A549 (cell line): ENCODE data around the gene CEBPB. TPM values are rescaled to one million over a fixed set of nuclear protein-coding genes. Genes with fewer than 3 reads are reported as not detected.

Experiments used
- ATAC-seq, 2 experiments: fragments of 200-7000 bp in 1 of 2; fragments of >200 bp in 1 of 2; cut with Nextera tagmentation in 1 of 2; cut with Tn5 transposase in 1 of 2; 3 replicates each; pipeline versions ENCODE4 v1.8.0 to v1.9.1; 2018 to 2020; ENCODE audit warnings: mild to moderate bottlenecking in 1 of 2, moderate library complexity in 1 of 2
- CTCF ChIA-PET: fragments of 300-600 bp; sonication (Branson Sonifier 250); formaldehyde crosslinking; extraction: SDS; loops from one replicate; lab custom pipeline; 2021; ENCODE audit warnings: antibody characterized with exemption, inconsistent platforms; lab: Yijun Ruan, JAX
- POLR2A ChIA-PET: fragments of 350-600 bp; formaldehyde crosslinking; extraction: SDS; loops from one replicate; lab custom pipeline; 2021; ENCODE audit warnings: antibody characterized with exemption, inconsistent platforms; lab: Yijun Ruan, JAX
- DNase-seq, 2 experiments: peaks; one replicate each; pipeline versions ENCODE4 v3.0.0 to v3.0.0-alpha.2; 2011 to 2016; ENCODE audit warnings: low read depth in 1 of 2, low spot score in 1 of 2
- FAIRE-seq: peaks from 2 replicates; lab custom pipeline; 2011; peaks lifted over from hg19 to GRCh38; lab: Jason Lieb, UNC
- H3K27ac ChIP-seq, 2 experiments: fragments of >200 bp; sonication (Bioruptor Twin); formaldehyde crosslinking; 3 replicates each; pipeline ENCODE4 v1.5.1; 2016 to 2017
- H3K4me1 ChIP-seq: fragments of >200 bp; sonication (Bioruptor Twin); formaldehyde crosslinking; 3 replicates; pipeline ENCODE4 v1.6.1; 2016
- H3K4me2 ChIP-seq: fragments of >200 bp; sonication (Bioruptor Twin); formaldehyde crosslinking; 3 replicates; pipeline ENCODE4 v1.6.1; 2016
- H3K4me3 ChIP-seq: fragments of >200 bp; sonication (Bioruptor Twin); formaldehyde crosslinking; 3 replicates; pipeline ENCODE4 v1.5.1; 2016
- H3K9me3 ChIP-seq: fragments of >200 bp; sonication (Bioruptor Twin); formaldehyde crosslinking; 3 replicates; pipeline ENCODE4 v1.6.1; 2016
- CBX2 ChIP-seq: fragments of 200-600 bp; sonication (generic); IDR thresholded peaks from 2 replicates; pipeline ENCODE4 v1.6.1; 2016; ENCODE audit warnings: low read depth, mild to moderate bottlenecking, borderline replicate concordance
- CBX8 ChIP-seq: fragments of 200-600 bp; sonication (generic); IDR thresholded peaks from 2 replicates; pipeline ENCODE4 v1.6.1; 2016
- CHD4 ChIP-seq: fragments of 200-600 bp; sonication (generic); IDR thresholded peaks from 2 replicates; pipeline ENCODE4 v1.6.1; 2016; ENCODE audit warnings: antibody characterized with exemption, mild to moderate bottlenecking, borderline replicate concordance
- FOSL2 ChIP-seq, 2 experiments: fragments of 450-650 bp in 1 of 2; fragments of >200 bp in 1 of 2; sonication (Bioruptor Twin) in 1 of 2; formaldehyde crosslinking; IDR thresholded peaks; 2 replicates each; pipeline versions ENCODE4 v1.5.0 to v1.6.1; 2016 to 2020; ENCODE audit warnings: mild to moderate bottlenecking in 1 of 2, moderate library complexity in 1 of 2
- FOXS1 ChIP-seq: fragments of 250-450 bp; sonication (Bioruptor Pico); IDR thresholded peaks from 2 replicates; pipeline ENCODE4 v1.5.0; 2020; ENCODE audit warnings: mild to moderate bottlenecking, moderate library complexity
- GATA3 ChIP-seq: IDR thresholded peaks from 2 replicates; pipeline ENCODE4 v1.6.1; 2012; ENCODE audit warnings: borderline replicate concordance
- HDAC2 ChIP-seq: fragments of 200-600 bp; sonication (generic); IDR thresholded peaks from 2 replicates; pipeline ENCODE4 v1.6.1; 2016
- HOXA7 ChIP-seq: fragments of 250-450 bp; sonication (Bioruptor Pico); IDR thresholded peaks from 2 replicates; pipeline ENCODE4 v1.5.0; 2020; ENCODE audit warnings: mild to moderate bottlenecking, moderate library complexity
- JUN ChIP-seq, 2 experiments: fragments of >200 bp; sonication (Bioruptor Twin); formaldehyde crosslinking; IDR thresholded peaks; 2 replicates in 1 of 2; 3 replicates in 1 of 2; pipeline ENCODE4 v1.6.1; 2016 to 2017
- MAZ ChIP-seq: fragments of 150-350 bp; IDR thresholded peaks from 2 replicates; pipeline ENCODE4 v1.6.1; 2014; ENCODE audit warnings: antibody characterized with exemption, low read depth, low read length, borderline replicate concordance
- MYC ChIP-seq: IDR thresholded peaks from 2 replicates; pipeline ENCODE4 v1.6.1; 2012; ENCODE audit warnings: mild to moderate bottlenecking, inconsistent platforms, low read length, improper control_type of control experiment, borderline replicate concordance
- NPAS2 ChIP-seq: fragments of 250-450 bp; sonication (Bioruptor Pico); IDR thresholded peaks from 2 replicates; pipeline ENCODE4 v1.8.0; 2022; ENCODE audit warnings: mild to moderate bottlenecking, moderate library complexity, borderline replicate concordance
- PHF8 ChIP-seq: fragments of 200-600 bp; sonication (generic); IDR thresholded peaks from 2 replicates; pipeline ENCODE4 v1.6.1; 2016; ENCODE audit warnings: low read depth, mild to moderate bottlenecking, antibody characterized with exemption, moderate library complexity, borderline replicate concordance
- POLR2AphosphoS2 ChIP-seq: conservative IDR thresholded peaks from 2 replicates; pipeline ENCODE4 v1.6.1; 2012; ENCODE audit warnings: low read length, improper control_type of control experiment, inconsistent platforms
- RAD21 ChIP-seq, 2 experiments: fragments of >200 bp in 1 of 2; sonication (Bioruptor Twin) in 1 of 2; formaldehyde crosslinking in 1 of 2; IDR thresholded peaks in 1 of 2; conservative IDR thresholded peaks in 1 of 2; 2 replicates in 1 of 2; 3 replicates in 1 of 2; pipeline ENCODE4 v1.6.1; 2012 to 2018; ENCODE audit warnings: inconsistent platforms in 1 of 2
- RFX5 ChIP-seq: fragments of 450-650 bp; IDR thresholded peaks from 2 replicates; pipeline ENCODE4 v1.7.1; 2014; ENCODE audit warnings: antibody characterized with exemption, mild to moderate bottlenecking, moderate library complexity
- SMC3 ChIP-seq: fragments of >200 bp; sonication (Bioruptor Twin); formaldehyde crosslinking; IDR thresholded peaks from 3 replicates; pipeline ENCODE4 v1.6.1; 2018; ENCODE audit warnings: inconsistent platforms
- SREBF2 ChIP-seq: fragments of 450-650 bp; IDR thresholded peaks from 2 replicates; pipeline ENCODE4 v1.6.1; 2014; ENCODE audit warnings: mild to moderate bottlenecking, moderate library complexity
- TFCP2L1 ChIP-seq: fragments of 250-450 bp; sonication (Bioruptor Pico); IDR thresholded peaks from 2 replicates; pipeline ENCODE4 v1.5.0; 2021; ENCODE audit warnings: mild to moderate bottlenecking
- TP53 ChIP-seq: fragments of 250-450 bp; sonication (Bioruptor Pico); IDR thresholded peaks from 2 replicates; pipeline ENCODE4 v1.5.0; 2021; ENCODE audit warnings: mild to moderate bottlenecking, moderate library complexity
- ZC3H11A ChIP-seq: fragments of 450-650 bp; IDR thresholded peaks from 2 replicates; pipeline ENCODE4 v1.6.1; 2014; ENCODE audit warnings: antibody characterized with exemption, mild to moderate bottlenecking
- ZFP36 ChIP-seq: fragments of 450-650 bp; IDR thresholded peaks from 2 replicates; pipeline ENCODE4 v1.6.1; 2014; ENCODE audit warnings: borderline replicate concordance; ENCODE audit not compliant: partially characterized antibody
- ZNF302 ChIP-seq: fragments of 250-450 bp; sonication (Bioruptor Pico); IDR thresholded peaks from 2 replicates; pipeline ENCODE4 v1.9.0; 2021; ENCODE audit warnings: inconsistent platforms, mild to moderate bottlenecking, moderate library complexity
- ZSCAN20 ChIP-seq: fragments of 250-450 bp; sonication (Bioruptor Pico); IDR thresholded peaks from 2 replicates; pipeline ENCODE4 v1.8.0; 2022; ENCODE audit warnings: mild to moderate bottlenecking, moderate library complexity
- WGBS: methylation state at CpG from one replicate; pipeline ENCODE4 v1.1.6; 2017; ENCODE audit errors: missing lambda C conversion rate; 5-methylcytosine and 5-hydroxymethylcytosine counted together
- polyA plus RNA-seq, 4 experiments: library from polyadenylated mRNA; depleted of rRNA in 3 of 4; stranded (reverse); fragments of >200 nt; fragmentation: RNase III in 1 of 4; extraction: RNeasy Plus Mini Kit Qiagen cat#74134 plus additional on column Dnase treatment in 1 of 4; gene quantifications; 2 replicates in 3 of 4; 3 replicates in 1 of 4; pipeline ENCODE4 v1.2.3, GENCODE V29; 2011 to 2017
- TF ChIP-seq, protein P1 (sequence below): fragments of >200 bp; sonication (Bioruptor Twin); formaldehyde crosslinking; IDR thresholded peaks from 3 replicates; pipeline ENCODE4 v1.5.1; 2016
- TF ChIP-seq, protein P2 (sequence below): fragments of 250-450 bp; sonication (Bioruptor Pico); IDR thresholded peaks from 2 replicates; pipeline ENCODE4 v1.5.0; 2020; ENCODE audit warnings: low read depth, mild to moderate bottlenecking, moderate library complexity
- TF ChIP-seq, protein P3 (sequence below): fragments of >200 bp; sonication (Bioruptor Twin); formaldehyde crosslinking; IDR thresholded peaks from 2 replicates; pipeline ENCODE4 v1.6.1; 2016
- TF ChIP-seq, protein P4 (sequence below): fragments of 150-350 bp; IDR thresholded peaks from 2 replicates; pipeline ENCODE4 v1.6.1; 2014; ENCODE audit warnings: low read depth, mild to moderate bottlenecking, low read length
- TF ChIP-seq, protein P5 (sequence below): fragments of 250-450 bp; sonication (Bioruptor Pico); IDR thresholded peaks from 2 replicates; pipeline ENCODE4 v1.5.0; 2021; ENCODE audit warnings: mild to moderate bottlenecking, moderate library complexity, borderline replicate concordance

Gene CEBPB
- polyA plus RNA-seq, 2 of the 4 experiments (the other 2 are of a cell fraction) = 45.4 to 74.0 TPM

DNA sequence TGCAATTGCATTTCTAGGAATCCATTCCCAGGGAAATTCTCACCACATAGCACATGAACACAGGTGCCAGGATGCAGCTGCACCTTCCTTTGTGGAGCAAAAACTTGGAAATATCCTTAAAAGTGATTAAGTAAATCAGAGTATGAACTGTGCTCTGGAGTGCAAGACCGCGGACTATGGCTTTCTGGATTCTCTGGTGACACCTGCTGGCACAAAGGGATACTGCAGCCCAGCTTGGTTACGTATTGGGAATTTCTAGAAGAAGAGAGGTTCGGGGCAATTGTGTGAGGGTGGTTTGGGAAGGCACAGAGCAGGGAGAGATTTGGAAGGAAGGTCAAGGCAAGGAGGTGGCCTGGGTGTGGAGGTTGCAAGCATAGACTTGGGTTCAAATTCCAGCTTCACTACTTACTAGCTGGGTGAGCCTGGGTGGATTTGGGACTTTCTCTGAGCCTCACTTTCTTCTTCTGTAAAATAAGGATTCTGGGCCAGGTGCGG, 21.3 kb upstream of the CEBPB start:
- FAIRE-seq = no peak
- Histone ChIP-seq H3K9me3 (no peaks in the 10 kb centered on the region), H3K27ac (peak overlapping the region; percentile 47 to 88), H3K4me1 (peaks cover 48% of the 10 kb centered on the region), H3K4me3 (no peak overlapping the region), H3K4me2 (peak overlapping the region; percentile 13; the same call in 1 of the 3 replicates)
- TF ChIP-seq FOSL2 (IDR thresholded peaks at IDR 0.05) (no peak), FOSL2 (CRISPR knock-in tag; IDR thresholded peaks at IDR 0.05) (no peak), TP53 (0 out of 2 replicates have a peak, but pooled peaks have one; percentile 13), RAD21 (conservative IDR thresholded peaks at IDR 0.05 in 1 of 2, IDR thresholded peaks at IDR 0.05 in 1 of 2) (peak; percentile 85 to 91), ZSCAN20 (CRISPR knock-in tag) (no peak), POLR2AphosphoS2 (no peak), HDAC2 (no peak), SMC3 (peak; percentile 92), PHF8 (no peak), ZFP36 (no peak), CHD4 (no peak), MAZ (no peak), GATA3 (no peak), ZC3H11A (no peak), TFCP2L1 (CRISPR knock-in tag) (no peak), JUN (IDR thresholded peaks at IDR 0.05) (no peak), RFX5 (no peak)
- TF ChIP-seq, protein P1, sequence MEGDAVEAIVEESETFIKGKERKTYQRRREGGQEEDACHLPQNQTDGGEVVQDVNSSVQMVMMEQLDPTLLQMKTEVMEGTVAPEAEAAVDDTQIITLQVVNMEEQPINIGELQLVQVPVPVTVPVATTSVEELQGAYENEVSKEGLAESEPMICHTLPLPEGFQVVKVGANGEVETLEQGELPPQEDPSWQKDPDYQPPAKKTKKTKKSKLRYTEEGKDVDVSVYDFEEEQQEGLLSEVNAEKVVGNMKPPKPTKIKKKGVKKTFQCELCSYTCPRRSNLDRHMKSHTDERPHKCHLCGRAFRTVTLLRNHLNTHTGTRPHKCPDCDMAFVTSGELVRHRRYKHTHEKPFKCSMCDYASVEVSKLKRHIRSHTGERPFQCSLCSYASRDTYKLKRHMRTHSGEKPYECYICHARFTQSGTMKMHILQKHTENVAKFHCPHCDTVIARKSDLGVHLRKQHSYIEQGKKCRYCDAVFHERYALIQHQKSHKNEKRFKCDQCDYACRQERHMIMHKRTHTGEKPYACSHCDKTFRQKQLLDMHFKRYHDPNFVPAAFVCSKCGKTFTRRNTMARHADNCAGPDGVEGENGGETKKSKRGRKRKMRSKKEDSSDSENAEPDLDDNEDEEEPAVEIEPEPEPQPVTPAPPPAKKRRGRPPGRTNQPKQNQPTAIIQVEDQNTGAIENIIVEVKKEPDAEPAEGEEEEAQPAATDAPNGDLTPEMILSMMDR = peak; percentile 85
- DNase-seq = peak; percentile 58 to 83
- POLR2A ChIA-PET = interaction anchor here (0.8 to 0.9 kb wide), 2 partner anchors 15 to 49 kb away, joined by 4 to 7 read pairs; partner anchors contain the start of gene PEDS1
- WGBS = 19% methylated on average over 5 of the region's 5 CpGs
- ATAC-seq = peak in 1 of 2 experiments; percentile 13; a peak in 2 of 6 replicates
- CTCF ChIA-PET = interaction anchor here (0.6 to 27.5 kb wide), 40 partner anchors 9 to 917 kb away, joined by 3 to 1085 read pairs (median 4); partner anchors contain the start of genes PEDS1 and UBE2V1

- ChIA-PET POLR2A (interaction anchor here (0.7 to 2.0 kb wide), 2 partner anchors 50 to 191 kb away, joined by 3 to 5 read pairs; no protein-coding TSS in a partner anchor), CTCF (interaction anchor here (0.9 to 27.5 kb wide), 20 partner anchors 7 to 416 kb away, joined by 3 to 1085 read pairs (median 6); partner anchors contain the start of genes PEDS1 and UBE2V1)
- DNase-seq (no peak), FAIRE-seq (no peak), ATAC-seq (no peak)
- Histone ChIP-seq H3K27ac (peak overlapping the region in 1 of 2 experiments; percentile 89; a peak in 3 of 6 replicates), H3K4me3 (no peak overlapping the region), H3K9me3 (no peaks in the 10 kb centered on the region), H3K4me1 (peaks cover 37% of the 10 kb centered on the region), H3K4me2 (no peak overlapping the region)
- 91% methylated on average over 14 of the region's 14 CpGs for WGBS
- TF ChIP-seq, protein P2, sequence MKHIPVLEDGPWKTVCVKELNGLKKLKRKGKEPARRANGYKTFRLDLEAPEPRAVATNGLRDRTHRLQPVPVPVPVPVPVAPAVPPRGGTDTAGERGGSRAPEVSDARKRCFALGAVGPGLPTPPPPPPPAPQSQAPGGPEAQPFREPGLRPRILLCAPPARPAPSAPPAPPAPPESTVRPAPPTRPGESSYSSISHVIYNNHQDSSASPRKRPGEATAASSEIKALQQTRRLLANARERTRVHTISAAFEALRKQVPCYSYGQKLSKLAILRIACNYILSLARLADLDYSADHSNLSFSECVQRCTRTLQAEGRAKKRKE = no peak
- TF ChIP-seq FOSL2 (IDR thresholded peaks at IDR 0.05) = no peak
- no peak for TF ChIP-seq FOSL2 (CRISPR knock-in tag; IDR thresholded peaks at IDR 0.05)
- TF ChIP-seq, protein P3, sequence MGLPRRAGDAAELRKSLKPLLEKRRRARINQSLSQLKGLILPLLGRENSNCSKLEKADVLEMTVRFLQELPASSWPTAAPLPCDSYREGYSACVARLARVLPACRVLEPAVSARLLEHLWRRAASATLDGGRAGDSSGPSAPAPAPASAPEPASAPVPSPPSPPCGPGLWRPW = no peak
- TF ChIP-seq FOXS1 (CRISPR knock-in tag) = no peak
- TF ChIP-seq, protein P4, sequence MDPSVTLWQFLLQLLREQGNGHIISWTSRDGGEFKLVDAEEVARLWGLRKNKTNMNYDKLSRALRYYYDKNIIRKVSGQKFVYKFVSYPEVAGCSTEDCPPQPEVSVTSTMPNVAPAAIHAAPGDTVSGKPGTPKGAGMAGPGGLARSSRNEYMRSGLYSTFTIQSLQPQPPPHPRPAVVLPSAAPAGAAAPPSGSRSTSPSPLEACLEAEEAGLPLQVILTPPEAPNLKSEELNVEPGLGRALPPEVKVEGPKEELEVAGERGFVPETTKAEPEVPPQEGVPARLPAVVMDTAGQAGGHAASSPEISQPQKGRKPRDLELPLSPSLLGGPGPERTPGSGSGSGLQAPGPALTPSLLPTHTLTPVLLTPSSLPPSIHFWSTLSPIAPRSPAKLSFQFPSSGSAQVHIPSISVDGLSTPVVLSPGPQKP = no peak
- TF ChIP-seq MYC = no peak
- no peak for TF ChIP-seq MAZ
- TF ChIP-seq ZNF302 = no peak
- TF ChIP-seq SMC3 = no peak
- no peak for TF ChIP-seq SREBF2
- TF ChIP-seq CBX2 = no peak
- TF ChIP-seq NPAS2 (CRISPR knock-in tag) = no peak
- no peak for TF ChIP-seq HOXA7
- no peak for TF ChIP-seq ZC3H11A
- no peak for TF ChIP-seq HDAC2
- no peak for TF ChIP-seq RFX5
- TF ChIP-seq CHD4 = no peak
- TF ChIP-seq, protein P5, sequence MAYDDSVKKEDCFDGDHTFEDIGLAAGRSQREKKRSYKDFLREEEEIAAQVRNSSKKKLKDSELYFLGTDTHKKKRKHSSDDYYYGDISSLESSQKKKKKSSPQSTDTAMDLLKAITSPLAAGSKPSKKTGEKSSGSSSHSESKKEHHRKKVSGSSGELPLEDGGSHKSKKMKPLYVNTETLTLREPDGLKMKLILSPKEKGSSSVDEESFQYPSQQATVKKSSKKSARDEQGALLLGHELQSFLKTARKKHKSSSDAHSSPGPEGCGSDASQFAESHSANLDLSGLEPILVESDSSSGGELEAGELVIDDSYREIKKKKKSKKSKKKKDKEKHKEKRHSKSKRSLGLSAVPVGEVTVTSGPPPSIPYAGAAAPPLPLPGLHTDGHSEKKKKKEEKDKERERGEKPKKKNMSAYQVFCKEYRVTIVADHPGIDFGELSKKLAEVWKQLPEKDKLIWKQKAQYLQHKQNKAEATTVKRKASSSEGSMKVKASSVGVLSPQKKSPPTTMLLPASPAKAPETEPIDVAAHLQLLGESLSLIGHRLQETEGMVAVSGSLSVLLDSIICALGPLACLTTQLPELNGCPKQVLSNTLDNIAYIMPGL (CRISPR knock-in tag) = no peak
- TF ChIP-seq CBX8 = no peak
These were observed 19.9 kb upstream of the CEBPB start for GRCh38 chr20:50170549-50171220.
